ENCODE measurements around the gene PRPF38B. TPM values are rescaled to one million over a fixed set of nuclear protein-coding genes. Genes with fewer than 3 reads are reported as not detected.

Gene PRPF38B
- polyA plus RNA-seq, 1 donor (not counting 4 experiments of a cell fraction or from before 2014, with no cell fraction given): 41.0 TPM

DNA sequence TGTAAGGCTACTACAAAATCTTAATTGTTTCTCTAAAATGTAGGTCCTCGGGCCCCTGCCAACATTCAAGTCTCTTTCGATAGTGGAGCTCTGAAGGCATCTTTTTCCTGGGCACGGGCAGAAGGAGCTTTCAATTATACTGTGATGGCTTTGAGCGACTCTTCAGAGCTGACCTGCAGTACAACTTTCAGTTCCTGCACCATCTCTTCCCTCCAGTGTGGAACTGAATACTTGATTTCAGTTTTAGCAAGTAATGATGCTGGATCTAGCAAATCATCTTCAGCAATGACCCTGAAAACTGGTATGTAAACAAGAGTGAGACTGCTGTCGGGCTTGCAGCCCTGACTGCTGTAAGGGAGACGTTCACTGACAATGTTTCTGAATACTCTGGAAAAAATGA, 30.2 kb downstream of the PRPF38B start:
- Histone ChIP-seq H3K27me3 (ENCODE audit: control insufficient read depth, extremely low read depth, insufficient read depth, low read length) (no peaks in the 10 kb centered on the region), H2AFZ (ENCODE audit: control insufficient read depth, low read length) (no peak overlapping the region), H3K27ac (ENCODE audit: control insufficient read depth, insufficient read depth, low read length) (no peak overlapping the region), H3K9ac (ENCODE audit: control insufficient read depth, extremely low read depth, insufficient read depth, low read length) (no peak overlapping the region), H3K9me1 (ENCODE audit: control insufficient read depth, extremely low read depth, insufficient read depth, low read length) (no peaks in the 10 kb centered on the region), H3K4me1 (ENCODE audit: control insufficient read depth, extremely low read depth, insufficient read depth, low read length) (peaks cover 14% of the 10 kb centered on the region), H3K79me2 (ENCODE audit: control insufficient read depth, insufficient read depth, low read length) (no peaks in the 10 kb centered on the region), H4K20me1 (ENCODE audit: control insufficient read depth, extremely low read depth, insufficient read depth, low read length) (no peaks in the 10 kb centered on the region), H3K36me3 (ENCODE audit: control insufficient read depth in 2 of 2, extremely low read depth in 1 of 2, insufficient read depth in 2 of 2, low read length in 2 of 2) (no peaks in the 10 kb centered on the region), H3K4me3 (ENCODE audit: control insufficient read depth in 2 of 3, extremely low read depth in 1 of 3, insufficient read depth in 2 of 3, low read depth in 1 of 3, low read length in 3 of 3) (no peak overlapping the region), H3K4me2 (ENCODE audit: control insufficient read depth, extremely low read depth, insufficient read depth, low read depth, low read length) (no peak overlapping the region), H3K9me3 (ENCODE audit: control insufficient read depth, low read depth, low read length) (no peaks in the 10 kb centered on the region)
- TF ChIP-seq, protein P1, sequence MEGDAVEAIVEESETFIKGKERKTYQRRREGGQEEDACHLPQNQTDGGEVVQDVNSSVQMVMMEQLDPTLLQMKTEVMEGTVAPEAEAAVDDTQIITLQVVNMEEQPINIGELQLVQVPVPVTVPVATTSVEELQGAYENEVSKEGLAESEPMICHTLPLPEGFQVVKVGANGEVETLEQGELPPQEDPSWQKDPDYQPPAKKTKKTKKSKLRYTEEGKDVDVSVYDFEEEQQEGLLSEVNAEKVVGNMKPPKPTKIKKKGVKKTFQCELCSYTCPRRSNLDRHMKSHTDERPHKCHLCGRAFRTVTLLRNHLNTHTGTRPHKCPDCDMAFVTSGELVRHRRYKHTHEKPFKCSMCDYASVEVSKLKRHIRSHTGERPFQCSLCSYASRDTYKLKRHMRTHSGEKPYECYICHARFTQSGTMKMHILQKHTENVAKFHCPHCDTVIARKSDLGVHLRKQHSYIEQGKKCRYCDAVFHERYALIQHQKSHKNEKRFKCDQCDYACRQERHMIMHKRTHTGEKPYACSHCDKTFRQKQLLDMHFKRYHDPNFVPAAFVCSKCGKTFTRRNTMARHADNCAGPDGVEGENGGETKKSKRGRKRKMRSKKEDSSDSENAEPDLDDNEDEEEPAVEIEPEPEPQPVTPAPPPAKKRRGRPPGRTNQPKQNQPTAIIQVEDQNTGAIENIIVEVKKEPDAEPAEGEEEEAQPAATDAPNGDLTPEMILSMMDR (optimal IDR thresholded peaks at IDR 0.05 in 1 of 3, IDR thresholded peaks at IDR 0.05 in 1 of 3, conservative IDR thresholded peaks at IDR 0.05 in 1 of 3; ENCODE audit: extremely low read depth in 1 of 3, insufficient read depth in 2 of 3, low read length in 3 of 3): no peak
- TF ChIP-seq EZH2 (IDR thresholded peaks at IDR 0.05; ENCODE audit: low read length): no peak
- dilution Hi-C loops (cut with MboI; ENCODE audit: extremely low pct_ligation_motif_present, low sequenced_read_pairs): no loop called here
- DNase-seq (ENCODE audit: low read depth, low spot score) (no peak), FAIRE-seq (no peak)

DNA sequence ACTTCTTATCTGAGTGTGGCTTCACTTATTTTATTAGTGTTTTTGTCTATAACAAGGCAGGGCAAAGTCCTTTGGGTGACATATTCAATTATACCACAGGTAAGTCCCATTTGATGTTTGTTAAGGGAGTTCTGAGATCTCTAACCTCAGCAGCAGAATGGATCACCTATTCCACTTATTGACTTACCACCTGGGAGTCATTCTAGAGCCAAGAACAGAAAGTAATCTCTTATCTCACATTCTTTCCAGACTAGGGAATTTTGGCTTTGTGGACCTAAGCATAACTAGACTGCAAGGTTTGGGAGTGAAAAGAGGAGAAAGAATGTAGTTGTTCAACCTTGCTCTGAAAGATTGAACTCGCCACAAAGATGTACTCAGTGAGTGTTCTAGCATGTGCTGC, 33.8 kb downstream of the PRPF38B start:
- FAIRE-seq: no peak

More for the DNA sequence above, 33.8 kb downstream of the PRPF38B start:
- no peak overlapping the region for H2AFZ ChIP-seq (ENCODE audit: control insufficient read depth, low read length)
- no peak overlapping the region for H3K4me3 ChIP-seq (ENCODE audit: control insufficient read depth in 2 of 3, extremely low read depth in 1 of 3, insufficient read depth in 2 of 3, low read depth in 1 of 3, low read length in 3 of 3)
- no peak for DNase-seq (ENCODE audit: low read depth, low spot score)
- H3K4me1 ChIP-seq (ENCODE audit: control insufficient read depth, extremely low read depth, insufficient read depth, low read length): no peaks in the 10 kb centered on the region
- H3K9me1 ChIP-seq (ENCODE audit: control insufficient read depth, extremely low read depth, insufficient read depth, low read length): no peaks in the 10 kb centered on the region
- H4K20me1 ChIP-seq (ENCODE audit: control insufficient read depth, extremely low read depth, insufficient read depth, low read length): no peaks in the 10 kb centered on the region
- no peak for TF ChIP-seq EZH2 (IDR thresholded peaks at IDR 0.05; ENCODE audit: low read length)
- TF ChIP-seq, protein P1 (optimal IDR thresholded peaks at IDR 0.05 in 1 of 3, IDR thresholded peaks at IDR 0.05 in 1 of 3, conservative IDR thresholded peaks at IDR 0.05 in 1 of 3; ENCODE audit: extremely low read depth in 1 of 3, insufficient read depth in 2 of 3, low read length in 3 of 3): no peak
- no peaks in the 10 kb centered on the region for H3K36me3 ChIP-seq (ENCODE audit: control insufficient read depth in 2 of 2, extremely low read depth in 1 of 2, insufficient read depth in 2 of 2, low read length in 2 of 2)
- no peaks in the 10 kb centered on the region for H3K79me2 ChIP-seq (ENCODE audit: control insufficient read depth, insufficient read depth, low read length)
- no peaks in the 10 kb centered on the region for H3K9me3 ChIP-seq (ENCODE audit: control insufficient read depth, low read depth, low read length)
- H3K27ac ChIP-seq (ENCODE audit: control insufficient read depth, insufficient read depth, low read length): no peak overlapping the region
- H3K9ac ChIP-seq (ENCODE audit: control insufficient read depth, extremely low read depth, insufficient read depth, low read length): no peak overlapping the region
- no peak overlapping the region for H3K4me2 ChIP-seq (ENCODE audit: control insufficient read depth, extremely low read depth, insufficient read depth, low read depth, low read length)
- no peaks in the 10 kb centered on the region for H3K27me3 ChIP-seq (ENCODE audit: control insufficient read depth, extremely low read depth, insufficient read depth, low read length)
- dilution Hi-C loops (cut with MboI; ENCODE audit: extremely low pct_ligation_motif_present, low sequenced_read_pairs): no loop called here

All from keratinocyte (primary cell).